LNCAP (cell line): ENCODE measurements around the gene SEMA5A.

Experiments
- CTCF ChIP-seq: fragments of 450-650 bp; IDR thresholded peaks from 2 replicates; pipeline ENCODE4 v1.5.1; 2017; ENCODE audit warnings: mild to moderate bottlenecking

Gene SEMA5A

GRCh38 chr5:9480499-9480898 lies 65.4 kb downstream of the SEMA5A start:
- no peak for TF ChIP-seq CTCF

GRCh38 chr5:9479990-9480389 lies 65.9 kb downstream of the SEMA5A start:
- no peak for TF ChIP-seq CTCF

GRCh38 chr5:9479361-9479760 lies 66.5 kb downstream of the SEMA5A start:
- no peak for TF ChIP-seq CTCF

GRCh38 chr5:9477537-9477936 lies 68.3 kb downstream of the SEMA5A start:
- TF ChIP-seq CTCF, result no peak

GRCh38 chr5:9474219-9475002 lies 71.5 kb downstream of the SEMA5A start:
- no peak for TF ChIP-seq CTCF

GRCh38 chr5:9473624-9474023 lies 72.3 kb downstream of the SEMA5A start:
- no peak for TF ChIP-seq CTCF

- TF ChIP-seq CTCF, result no peak
Measured at GRCh38 chr5:9470410-9470809, 75.5 kb downstream of the SEMA5A start.

GRCh38 chr5:9468060-9468388 lies 77.9 kb downstream of the SEMA5A start:
- TF ChIP-seq CTCF, result no peak
